ENCODE results near the gene HERC2.

The HERC2 gene

DNA sequence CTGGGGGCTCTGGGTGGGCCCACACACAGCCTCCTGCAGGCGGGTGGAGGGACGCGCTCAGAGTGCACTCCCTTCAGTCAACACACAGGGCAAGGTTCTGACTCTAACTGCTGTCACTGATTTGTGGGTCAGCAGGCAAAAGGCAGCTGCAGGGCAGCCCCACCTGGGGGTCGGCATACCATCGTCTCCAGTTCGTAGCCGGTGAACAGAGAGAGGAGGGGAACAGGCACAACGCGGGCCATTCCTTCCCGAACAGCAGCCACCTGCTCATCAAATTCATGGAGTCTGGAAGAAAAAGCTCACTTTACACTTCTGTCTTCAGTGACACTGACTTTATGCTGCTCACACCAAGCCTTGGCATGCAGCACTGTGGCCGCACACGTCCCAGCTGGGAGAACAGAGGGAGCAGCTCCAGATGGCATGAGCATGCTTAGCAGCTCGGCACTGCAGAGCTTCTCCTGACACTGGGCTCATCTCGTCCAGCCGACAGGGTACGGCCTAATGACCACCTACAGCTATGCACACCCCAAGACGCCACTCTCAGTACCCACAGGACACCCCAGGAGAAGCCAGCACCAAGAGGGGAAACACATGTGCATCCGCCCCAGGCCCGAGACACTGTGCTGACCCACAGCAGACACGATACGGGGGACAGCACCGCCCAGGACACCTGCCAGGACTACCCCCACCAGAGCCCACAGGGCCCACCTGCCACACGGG is 208.4 kb downstream of the HERC2 start:
- no peak for DNase-seq (ENCODE audit: low read depth, low spot score)

DNA sequence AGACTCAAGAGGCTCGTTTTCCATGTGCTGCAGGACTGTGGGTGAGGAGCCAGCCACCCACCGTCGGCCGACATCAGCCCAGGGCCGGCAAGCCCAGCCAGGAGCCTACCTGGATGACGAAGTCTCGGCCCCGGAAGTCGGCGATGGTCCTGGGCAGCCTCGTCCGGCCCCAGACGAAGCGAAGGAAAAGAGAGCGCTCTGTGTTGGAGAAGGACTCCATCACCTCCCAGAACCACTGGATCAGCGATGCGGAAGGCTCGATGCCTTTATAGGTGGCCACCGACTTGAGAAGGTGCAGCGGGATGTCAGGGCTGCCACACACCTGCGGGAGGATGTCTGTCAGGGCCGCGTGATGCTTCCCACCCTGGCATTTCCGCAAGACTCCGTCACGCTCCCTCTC is 209.0 kb downstream of the HERC2 start:
- no peak for DNase-seq (ENCODE audit: low read depth, low spot score)

DNA sequence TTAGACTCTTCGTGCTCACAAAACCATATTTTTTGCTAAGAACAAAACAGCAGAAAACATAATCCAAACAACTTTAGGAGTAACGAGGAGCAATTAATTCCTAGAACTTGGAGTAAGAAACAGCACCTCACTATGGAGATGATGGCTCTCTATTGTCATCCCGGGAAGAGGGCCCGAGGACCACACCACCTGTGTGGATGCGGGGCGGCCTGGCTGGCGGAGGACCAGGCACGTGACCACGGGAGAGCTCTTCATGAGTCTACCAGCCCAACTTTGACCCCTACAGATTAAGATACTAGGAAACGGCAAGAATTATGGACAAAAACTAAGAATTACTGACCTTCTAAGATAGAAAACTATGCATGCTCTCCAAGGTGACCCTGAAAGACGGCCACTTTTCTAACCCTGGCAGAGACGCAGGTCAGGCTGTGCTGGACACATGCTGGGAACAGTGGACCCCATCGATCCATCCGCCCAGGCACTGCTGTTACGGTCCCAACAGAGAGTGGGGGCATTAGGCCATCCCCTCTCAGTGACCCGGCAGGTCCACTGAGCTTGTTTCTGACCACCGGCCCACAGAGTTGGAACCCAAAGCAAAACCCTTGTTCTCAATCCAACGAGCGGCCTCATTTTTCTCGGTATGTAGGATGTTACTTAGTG is 209.7 kb downstream of the HERC2 start:
- no peak for DNase-seq (ENCODE audit: low read depth, low spot score)

DNA sequence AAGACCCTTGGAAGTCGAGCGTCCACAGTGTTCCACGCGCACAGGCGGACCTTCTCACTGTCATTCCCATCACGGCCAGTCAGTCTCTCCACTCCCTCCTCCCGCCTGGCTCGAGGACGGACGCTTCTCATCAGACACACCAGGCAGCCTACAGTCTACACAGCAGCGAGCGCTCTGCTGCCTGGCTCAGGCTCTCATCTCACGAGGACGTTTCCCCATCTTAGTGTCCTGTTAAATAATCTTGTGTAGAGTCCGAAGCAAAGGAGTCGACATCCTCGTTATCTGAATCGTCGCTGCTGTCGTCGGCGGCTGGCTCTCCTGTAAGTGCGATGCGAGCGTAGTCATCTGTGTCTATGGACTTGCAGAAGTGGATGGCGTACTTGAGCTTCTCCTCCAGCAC is 210.4 kb downstream of the HERC2 start:
- DNase-seq (ENCODE audit: low read depth, low spot score) = no peak

DNA sequence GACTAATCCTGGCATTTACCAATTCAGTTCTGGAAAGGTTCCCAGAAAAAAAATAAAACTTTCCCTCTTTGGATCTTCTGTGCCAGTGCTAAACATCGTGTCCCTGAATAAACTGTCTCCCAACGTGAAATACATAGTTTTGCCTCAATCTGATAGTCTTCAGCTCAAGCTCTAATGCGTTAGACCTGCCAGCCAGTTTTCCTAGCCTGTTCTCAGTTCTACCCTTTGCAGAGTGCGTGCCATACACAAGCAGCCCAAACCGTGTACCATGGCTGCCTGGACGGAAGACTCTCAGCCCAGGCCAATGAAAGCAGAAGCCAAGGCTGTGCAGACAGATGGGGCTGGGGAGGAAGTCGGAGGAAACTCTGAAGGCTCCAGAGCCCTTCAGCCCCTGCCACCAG is 211.5 kb downstream of the HERC2 start:
- no peak for DNase-seq (ENCODE audit: low read depth, low spot score)

DNA sequence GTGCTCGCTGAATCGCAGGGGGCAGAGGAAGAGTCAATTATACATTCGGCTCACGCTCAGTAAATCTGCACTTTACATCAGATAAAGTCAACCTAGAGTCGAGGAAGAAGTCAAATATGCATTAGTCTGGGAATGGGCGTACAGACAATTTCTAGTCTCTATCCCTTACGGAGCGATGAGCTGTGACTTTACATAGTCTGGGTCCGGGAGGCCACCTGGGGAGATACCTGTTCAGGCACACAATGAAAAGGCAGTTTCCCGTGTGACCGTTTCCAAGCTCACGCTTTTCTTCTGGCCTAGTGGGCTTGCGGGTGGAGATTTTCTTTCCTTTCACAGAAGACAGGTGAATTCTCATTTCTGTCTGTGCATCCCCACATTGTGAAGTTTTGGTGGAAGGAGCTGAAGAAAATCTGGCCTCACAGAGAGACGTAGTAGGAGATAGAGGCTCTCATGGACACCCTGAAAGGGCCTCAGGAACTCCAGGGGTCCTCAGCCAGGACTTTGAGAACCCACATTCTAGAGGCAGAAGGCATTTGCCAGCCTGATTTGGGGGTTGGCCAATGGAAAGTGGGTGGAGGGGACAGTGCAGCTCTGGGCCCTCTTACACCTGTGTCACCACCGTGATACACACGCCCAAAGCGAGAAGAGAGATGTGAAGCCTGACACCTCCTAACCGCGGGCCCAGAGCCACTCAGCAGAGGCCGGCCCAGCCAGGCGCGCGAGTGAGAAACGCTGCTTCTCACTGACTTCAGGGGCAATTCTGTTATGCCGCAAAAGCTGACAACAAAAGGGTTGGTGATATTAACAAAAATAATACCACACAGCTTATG is 212.1 kb downstream of the HERC2 start:
- no peak for DNase-seq (ENCODE audit: low read depth, low spot score)

DNA sequence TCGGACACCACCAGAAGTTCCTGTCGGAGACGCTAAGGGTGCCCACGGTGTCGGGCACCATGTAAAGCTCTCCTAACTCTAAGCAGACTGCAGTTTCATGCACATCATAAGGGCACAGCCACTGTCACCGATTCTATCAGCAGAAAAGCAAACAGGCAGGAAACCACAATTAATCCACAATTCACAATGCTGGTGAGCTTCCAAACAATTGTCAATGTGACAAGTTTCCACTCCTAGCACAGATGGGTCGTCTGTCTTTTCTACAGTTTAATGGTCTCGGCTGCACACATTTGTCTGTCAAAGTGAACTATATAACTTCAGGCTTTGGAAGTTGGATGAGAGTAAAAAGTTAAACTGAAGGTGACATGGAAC is 214.1 kb downstream of the HERC2 start:
- no peak for DNase-seq (ENCODE audit: low read depth, low spot score)

DNA sequence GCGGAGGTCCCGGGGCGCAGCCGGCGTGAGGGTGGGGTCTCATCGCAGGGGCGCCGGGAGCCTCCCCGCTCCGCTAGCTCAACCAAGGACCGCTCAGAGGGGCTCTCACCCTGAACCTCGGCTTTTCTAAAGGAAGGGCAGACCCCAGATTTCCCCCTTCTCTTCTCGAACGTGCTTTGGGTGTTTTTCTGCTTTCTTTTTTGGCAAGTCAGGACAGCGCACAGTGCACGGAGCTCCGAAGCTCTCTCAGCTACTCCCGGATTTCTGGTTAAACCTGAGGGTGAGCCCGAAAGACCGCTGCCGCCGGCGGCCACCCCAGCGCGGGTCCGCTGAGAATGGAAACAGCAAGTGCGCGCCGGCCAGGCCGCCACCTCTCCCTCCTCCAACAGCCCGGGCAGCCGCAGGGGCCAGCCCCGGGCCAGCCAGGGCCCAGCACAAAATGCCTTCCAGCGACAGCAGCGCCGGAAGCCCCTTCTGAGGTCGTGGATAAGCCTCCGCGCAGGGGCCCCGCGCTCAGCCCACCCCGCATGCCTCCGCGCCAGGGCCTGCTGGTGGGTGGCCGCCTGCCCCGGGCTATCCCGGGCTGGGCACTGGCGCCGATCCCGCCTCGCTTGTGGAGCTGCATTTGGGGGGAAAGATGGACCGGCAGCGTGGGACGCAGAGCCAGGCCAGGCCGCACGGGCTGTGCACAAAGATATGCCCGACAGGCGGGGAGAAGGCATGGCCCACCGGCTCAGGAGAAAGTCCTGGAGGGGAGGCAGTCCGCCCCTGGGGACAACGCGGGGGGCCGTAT is 214.7 kb downstream of the HERC2 start:
- DNase-seq (ENCODE audit: low read depth, low spot score) = no peak

DNA sequence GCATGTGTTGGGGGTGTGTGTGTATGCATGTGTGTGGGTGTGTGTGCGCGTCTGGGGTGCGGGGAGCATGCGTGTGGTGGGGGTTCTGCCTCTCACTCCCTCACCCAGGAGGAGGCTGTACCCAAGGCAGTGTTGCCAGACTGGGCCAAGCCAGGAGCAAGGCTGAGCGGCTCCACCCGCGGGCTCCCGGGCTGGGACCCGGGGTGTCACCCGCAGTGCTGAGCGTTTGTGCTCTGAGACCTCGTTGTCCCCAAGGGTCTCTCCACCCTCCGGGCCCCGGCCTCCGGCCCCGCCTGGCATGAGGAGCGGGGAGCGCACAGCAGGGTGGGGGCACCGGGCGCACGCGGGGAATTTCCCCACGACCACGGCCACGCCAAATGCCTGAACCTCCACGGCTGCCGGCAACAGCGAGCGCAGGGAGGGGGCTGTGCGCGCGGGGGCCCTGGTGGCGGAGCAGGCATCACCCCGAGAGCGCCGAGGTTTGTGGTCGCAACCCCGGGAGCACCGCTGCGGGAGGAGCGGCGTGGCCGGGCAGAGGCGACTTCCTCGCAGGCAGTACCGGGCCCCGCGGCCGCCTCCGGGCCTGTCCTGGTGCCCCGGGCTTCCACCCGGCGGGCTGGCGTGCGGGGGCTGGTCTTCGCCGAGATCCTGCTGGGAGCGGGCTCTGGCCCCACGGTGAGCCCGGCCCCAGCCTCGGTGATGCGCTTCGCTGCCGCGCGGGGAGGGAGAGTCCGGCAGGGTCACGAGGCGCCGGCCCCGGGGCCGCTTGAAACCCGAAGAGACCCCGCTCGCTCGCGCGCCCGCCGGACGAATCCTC is 215.5 kb downstream of the HERC2 start:
- no peak for DNase-seq (ENCODE audit: low read depth, low spot score)

DNA sequence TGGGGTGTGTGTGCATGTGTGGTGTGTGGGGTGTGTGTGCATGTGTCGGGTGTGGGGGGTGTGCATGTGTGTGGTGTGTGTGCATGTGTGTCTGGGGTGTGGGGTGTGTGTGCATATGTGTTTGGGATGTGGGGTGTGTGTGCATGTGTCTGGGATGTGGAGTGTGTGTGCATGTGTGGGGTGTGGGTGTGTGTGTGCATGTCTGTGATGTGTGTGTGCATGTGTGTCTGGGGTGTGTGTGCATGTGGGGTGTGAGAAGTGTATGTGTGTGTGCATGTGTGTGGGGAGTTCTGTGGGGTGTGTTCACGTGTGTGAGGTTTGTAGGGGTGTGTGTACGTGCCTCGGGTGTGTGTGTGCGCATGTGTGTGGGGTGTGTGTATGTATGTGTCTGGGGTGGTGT is 216.2 kb downstream of the HERC2 start:
- no peak for DNase-seq (ENCODE audit: low read depth, low spot score)

DNA sequence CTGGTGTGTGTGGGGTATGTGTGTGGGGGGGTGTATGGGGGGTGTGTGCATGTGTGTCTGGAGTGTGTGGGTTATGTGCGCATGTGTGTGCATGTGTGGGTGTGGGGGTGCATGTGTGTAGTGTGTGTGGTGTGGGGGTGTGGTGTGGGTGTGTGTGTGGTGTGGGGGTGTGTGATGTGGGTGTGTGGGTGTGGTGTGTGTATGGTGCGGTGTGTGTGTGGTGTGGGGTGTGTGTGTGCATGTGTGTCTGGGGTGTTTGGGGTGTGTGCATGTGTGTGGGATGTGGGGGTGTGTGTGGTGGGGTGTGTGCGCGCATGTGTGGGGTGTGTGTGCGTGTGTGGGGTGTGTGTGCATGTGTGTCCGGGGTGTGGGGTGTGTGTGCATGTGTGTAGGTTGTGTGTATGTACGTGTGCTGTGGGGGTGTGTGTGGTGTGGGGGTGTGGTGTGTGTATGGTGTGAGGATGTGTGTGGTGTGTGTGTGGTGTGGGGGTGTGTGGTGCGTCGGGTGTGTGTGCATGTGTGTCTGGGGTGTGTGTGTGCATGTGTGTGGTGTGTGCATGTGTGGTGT is 216.7 kb downstream of the HERC2 start:
- DNase-seq (ENCODE audit: low read depth, low spot score) = no peak

DNA sequence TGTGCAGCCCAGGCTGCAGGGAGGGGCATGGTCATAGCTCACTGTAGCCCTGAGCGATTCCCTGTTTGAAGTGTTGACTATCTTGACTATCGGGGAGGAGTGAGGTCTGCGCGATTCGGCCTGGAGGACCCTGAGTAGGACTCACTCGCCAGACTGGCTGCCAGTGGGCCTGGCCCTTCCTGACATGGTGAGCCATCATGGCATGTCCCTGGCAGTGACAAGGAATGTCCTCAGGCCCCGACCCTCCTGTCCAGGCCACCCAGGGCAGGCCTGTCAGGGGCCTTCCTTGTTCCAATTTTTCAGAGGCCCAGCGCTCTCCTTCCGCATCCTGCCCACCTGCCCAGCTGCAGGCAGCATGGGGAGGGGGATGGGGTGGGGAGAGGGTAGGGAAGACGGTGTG is 217.7 kb downstream of the HERC2 start:
- DNase-seq (ENCODE audit: low read depth, low spot score) = no peak

DNA sequence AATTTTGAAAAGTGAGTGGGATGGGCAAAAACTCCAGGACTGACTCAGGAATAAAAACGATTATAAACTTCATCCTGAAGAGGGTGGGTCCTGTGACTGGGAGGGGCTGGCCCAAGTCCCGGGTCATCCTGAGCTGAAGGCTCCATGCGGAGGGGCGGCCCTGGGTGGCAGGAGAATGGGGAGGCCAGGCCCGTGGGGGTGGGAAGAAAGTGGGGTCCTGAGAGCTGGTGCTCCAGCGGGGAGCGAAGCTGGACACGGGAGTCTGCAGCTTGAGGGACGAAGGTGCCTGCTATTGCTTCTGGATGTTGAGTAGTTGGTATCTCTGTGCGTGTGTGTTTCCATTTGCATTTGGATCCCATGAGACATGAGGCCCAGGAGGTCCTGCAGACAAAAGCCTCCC is 218.1 kb downstream of the HERC2 start:
- DNase-seq (ENCODE audit: low read depth, low spot score) = no peak

DNA sequence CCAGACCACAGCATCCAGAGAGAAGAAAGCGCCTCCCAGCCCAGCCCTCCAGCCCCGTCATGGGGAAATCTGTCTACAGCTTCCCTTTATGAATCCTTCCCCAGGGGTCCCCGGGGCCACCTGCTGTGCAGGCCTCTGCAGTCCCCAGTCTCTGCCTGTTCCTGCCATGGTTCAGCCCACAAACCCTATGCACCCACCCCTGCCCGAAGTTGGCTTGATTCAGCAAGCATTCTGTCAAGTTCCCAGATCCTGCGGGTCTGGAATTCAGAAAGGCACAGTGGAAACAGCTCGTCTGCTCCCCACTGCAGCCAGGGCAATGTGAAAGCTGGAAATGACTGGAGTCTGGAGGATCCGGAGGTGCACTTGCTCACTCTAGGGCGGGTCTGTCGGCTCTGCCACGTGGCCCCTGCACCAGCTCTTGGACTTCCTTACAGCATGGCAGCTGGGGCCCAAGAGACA is 220.0 kb downstream of the HERC2 start:
- no peak for DNase-seq (ENCODE audit: low read depth, low spot score)

DNA sequence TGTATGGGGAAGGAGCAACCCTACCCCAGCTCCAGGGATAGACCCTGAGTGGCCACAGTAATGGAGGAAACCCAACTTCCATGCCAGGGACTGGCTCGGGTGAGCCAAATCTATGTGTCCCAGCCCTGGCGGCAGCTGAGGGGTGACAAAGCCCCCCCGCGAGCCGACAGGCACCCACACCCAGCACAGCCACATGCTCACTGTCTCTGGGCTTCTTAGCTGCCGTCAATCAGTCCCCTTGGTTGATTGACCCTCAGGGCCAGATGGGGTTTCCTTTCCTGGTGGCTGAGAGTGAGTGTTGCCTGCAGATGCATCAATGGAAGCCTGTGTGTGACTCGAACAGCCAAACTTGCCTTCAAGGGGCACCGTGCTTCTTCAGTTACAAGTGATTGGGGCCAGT is 220.8 kb downstream of the HERC2 start:
- no peak for DNase-seq (ENCODE audit: low read depth, low spot score)

DNA sequence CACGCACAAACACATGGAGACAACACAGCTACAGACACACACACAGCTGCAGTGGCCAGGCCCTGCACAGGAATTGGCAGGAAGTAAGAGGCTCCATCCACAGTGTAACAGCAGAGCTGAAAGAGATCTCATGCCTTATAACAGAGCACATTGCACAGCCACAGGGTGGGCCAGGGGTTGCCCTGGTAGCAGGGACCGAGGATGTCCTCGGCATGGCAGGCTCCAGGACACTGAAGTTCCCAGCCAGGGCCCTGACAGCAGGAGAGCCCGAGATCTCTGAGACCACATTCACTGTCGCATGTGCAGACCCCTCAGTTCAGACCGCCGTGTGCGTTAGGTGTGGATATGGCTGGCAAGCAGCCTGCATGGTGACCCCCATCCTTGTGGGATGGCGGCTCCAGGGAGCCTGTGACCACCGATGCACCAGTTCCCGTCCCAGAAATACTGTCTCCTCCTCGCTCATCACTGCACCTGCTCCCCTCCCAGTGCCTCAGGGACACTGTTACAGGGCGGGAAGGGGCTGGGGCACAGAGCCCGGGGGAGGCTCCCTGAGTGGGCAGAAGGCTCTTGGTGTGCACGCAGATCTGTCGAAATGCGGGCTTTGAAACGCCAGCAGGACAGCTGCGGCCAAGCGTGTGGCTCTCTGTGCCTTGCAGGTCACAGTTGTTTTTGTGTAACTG is 221.3 kb downstream of the HERC2 start:
- DNase-seq (ENCODE audit: low read depth, low spot score) = no peak

DNA sequence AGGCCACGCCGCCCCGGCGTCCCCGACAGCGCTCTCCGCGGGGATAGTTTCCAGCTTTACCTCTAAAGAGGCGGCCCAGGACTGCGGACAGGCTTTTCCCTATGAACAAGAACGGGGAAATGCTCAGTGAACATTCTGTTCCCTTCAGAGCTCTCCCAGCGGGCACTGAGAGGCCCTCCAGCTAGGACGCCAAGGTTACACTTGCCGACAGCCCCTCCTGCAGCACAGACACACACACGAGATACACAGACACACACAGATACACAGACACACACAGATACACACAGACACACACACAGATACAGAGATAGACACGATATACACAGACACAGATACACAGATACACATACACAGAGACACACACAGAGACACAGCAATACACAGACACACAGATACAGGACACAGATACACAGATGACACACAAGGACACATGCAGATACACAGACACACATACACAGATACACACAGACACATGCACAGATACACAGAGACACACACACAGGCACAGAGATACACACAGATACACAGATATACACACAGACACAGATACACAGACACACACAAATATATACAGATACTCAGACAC is 222.3 kb downstream of the HERC2 start:
- DNase-seq (ENCODE audit: low read depth, low spot score) = no peak

DNA sequence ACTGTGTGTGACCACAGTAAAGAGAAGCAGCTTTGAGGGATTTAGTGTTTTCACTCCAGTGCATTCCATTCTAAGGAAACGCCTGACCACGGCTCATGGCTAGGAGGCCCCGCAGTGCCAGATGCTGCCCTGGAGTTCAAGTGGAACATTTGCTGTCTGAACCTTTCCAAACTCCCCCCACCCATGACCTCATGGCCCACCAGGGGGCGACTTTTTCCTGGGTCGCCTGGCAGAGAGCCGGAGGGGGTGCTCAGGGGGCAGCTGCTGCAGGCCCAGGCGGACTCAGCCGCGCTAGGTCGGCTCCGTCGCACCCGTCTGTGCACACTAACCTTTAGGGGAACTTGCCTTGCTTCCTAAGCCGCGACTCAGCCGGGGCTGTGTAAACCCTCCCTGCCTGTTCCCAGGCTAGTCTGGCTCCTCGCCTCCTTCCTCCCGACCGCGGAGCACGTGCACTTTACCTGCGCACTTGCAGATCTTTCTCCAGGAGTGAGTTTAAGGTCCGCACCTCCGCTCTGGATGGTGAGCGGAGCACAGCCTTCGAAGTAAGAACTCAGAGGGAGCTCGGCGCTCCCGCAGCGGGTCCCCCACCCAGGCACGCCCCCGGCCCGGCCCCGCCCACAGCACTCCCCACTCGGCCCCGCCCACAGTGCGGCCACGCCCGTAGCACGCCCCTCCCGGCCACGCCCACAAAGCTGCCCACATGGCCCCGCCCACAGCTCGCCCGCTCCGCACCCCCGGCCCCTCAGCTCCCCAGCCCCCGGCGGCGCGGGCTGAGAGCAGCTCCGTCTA is 223.0 kb downstream of the HERC2 start, which contains the start of gene OCA2:
TSS of gene OCA2 (minus strand) at position 550 of the 789 bp plus-strand sequence. CDS start 17,441 bp downstream, outside the sequence.
- DNase-seq (ENCODE audit: low read depth, low spot score) = peak; percentile 35

DNA sequence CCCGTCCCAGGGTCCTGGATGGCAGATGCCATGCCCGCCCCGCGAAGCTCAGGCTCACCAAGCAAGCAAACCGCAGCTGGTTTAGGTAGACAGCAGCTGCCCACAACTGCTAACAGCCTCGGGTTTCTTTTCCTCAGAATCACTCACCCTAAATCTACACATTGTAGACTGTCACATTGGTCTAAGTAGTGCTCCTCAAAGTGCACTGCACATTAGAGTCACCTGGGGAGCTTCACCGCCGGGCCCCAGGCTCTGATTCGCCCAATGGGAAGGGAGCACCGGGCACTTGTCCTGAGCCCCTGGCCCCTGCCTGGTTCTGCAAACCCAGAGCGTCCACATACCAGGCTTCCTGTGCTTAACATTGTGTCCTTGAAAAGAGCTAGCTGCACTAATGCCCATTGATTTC is 223.6 kb downstream of the HERC2 start:
- no peak for DNase-seq (ENCODE audit: low read depth, low spot score)
